ENCODE data around the gene ETV2. TPM values are rescaled to one million over a fixed set of nuclear protein-coding genes. Genes with fewer than 3 reads are reported as not detected.
A peak's percentile ranks its signal among the peaks of the same experiment; 100 is the strongest.

Gene ETV2
- total and polyA plus RNA-seq, 12 donors: 0.38 to 5.3 (median 2.2) TPM; not detected in 2

- no peak for DNase-seq
- intact Hi-C loops (cut with DNase I): loop anchor here in 1 of 2 donors (10.0 kb wide), 1 partner anchor 243 kb away; the partner anchor contains the start of gene LRFN3
Observed at GRCh38 chr19:35692010-35692409, 50.5 kb downstream of the ETV2 start.

GRCh38 chr19:35693422-35693821 lies 51.9 kb downstream of the ETV2 start:
- Histone ChIP-seq H3K36me3 (replicated peaks in 1 of 2) (no peaks in the 10 kb centered on the region), H3K9me3 (replicated peaks in 1 of 3) (no peaks in the 10 kb centered on the region), H3K27me3 (no peaks in the 10 kb centered on the region), H3K4me3 (no peak overlapping the region), H3K4me1 (replicated peaks in 1 of 2) (no peaks in the 10 kb centered on the region), H3K27ac (no peak overlapping the region)
- TF ChIP-seq CTCF (IDR thresholded peaks at IDR 0.05) (no peak), POLR2A (IDR thresholded peaks at IDR 0.05) (no peak)
- DNase-seq: no peak
- WGBS, 4 donors: 2 to 14% (median 8%) methylated on average over 4 to 8 of the region's 8 CpGs
- intact Hi-C loops (cut with DNase I): loop anchor here in 1 of 2 donors (10.0 kb wide), 1 partner anchor 241 kb away; the partner anchor contains the start of gene LRFN3

More at GRCh38 chr19:35692010-35692409, 50.5 kb downstream of the ETV2 start:
- no peak overlapping the region for H3K27ac ChIP-seq
- no peaks in the 10 kb centered on the region for H3K9me3 ChIP-seq (replicated peaks in 1 of 3)
- no peak for TF ChIP-seq POLR2A (IDR thresholded peaks at IDR 0.05)
- no peak for TF ChIP-seq CTCF (IDR thresholded peaks at IDR 0.05)
- H3K4me3 ChIP-seq: no peak overlapping the region
- 38 to 83% (median 80%) methylated on average over 3 to 11 of the region's 11 CpGs for WGBS, 4 donors
- no peaks in the 10 kb centered on the region for H3K36me3 ChIP-seq (replicated peaks in 1 of 2)
- no peaks in the 10 kb centered on the region for H3K4me1 ChIP-seq (replicated peaks in 1 of 2)
- H3K27me3 ChIP-seq: no peaks in the 10 kb centered on the region

- DNase-seq: peak; percentile 87 to 96 (median 90)
- TF ChIP-seq POLR2A (IDR thresholded peaks at IDR 0.05): peak in 1 of 2 donors; percentile 12
- peak; percentile 96 to 100 (median 98) for TF ChIP-seq CTCF (IDR thresholded peaks at IDR 0.05)
- no peak overlapping the region for H3K4me3 ChIP-seq
- no peak overlapping the region for H3K27ac ChIP-seq
- intact Hi-C loops (cut with DNase I): loop anchor here in 1 of 2 donors (2.0 to 10.0 kb wide), 2 partner anchors 23 to 241 kb away; partner anchors contain the start of gene LRFN3
- H3K27me3 ChIP-seq: no peaks in the 10 kb centered on the region
- 31 to 37% (median 31%) methylated on average over 8 of the region's 8 CpGs for WGBS, 4 donors
- H3K9me3 ChIP-seq (replicated peaks in 1 of 3): no peaks in the 10 kb centered on the region
- H3K4me1 ChIP-seq (replicated peaks in 1 of 2): no peaks in the 10 kb centered on the region
- no peaks in the 10 kb centered on the region for H3K36me3 ChIP-seq (replicated peaks in 1 of 2)
Observed at GRCh38 chr19:35693835-35694599, 52.5 kb downstream of the ETV2 start.

Other genes starting within 250 kb of the ETV2 start
- under 1 TPM in 3 of 9 donors, not detected in 6; 0.11 to 0.52 (median 0.29) TPM for gene FFAR2, start 193.5 kb upstream of the ETV2 start, total RNA-seq
- under 1 TPM; 0.33 to 0.88 (median 0.40) TPM for gene FFAR2, start 193.5 kb upstream of the ETV2 start, polyA plus RNA-seq
- not detected for gene KRTDAP, start 151.3 kb upstream of the ETV2 start, total RNA-seq
- not detected for gene KRTDAP, start 151.3 kb upstream of the ETV2 start, polyA plus RNA-seq
- 10 to 100 TPM in 5 of 9 donors, 1 to 10 TPM in 4; 2.7 to 39.4 (median 17.1) TPM for gene DMKN, start 128.1 kb upstream of the ETV2 start, total RNA-seq
- 10 to 100 TPM; 29.3 to 70.5 (median 63.2) TPM for gene DMKN, start 128.1 kb upstream of the ETV2 start, polyA plus RNA-seq
- gene SBSN, start 113.4 kb upstream of the ETV2 start, total RNA-seq: not detected
- under 1 TPM in 1 of 3 donors, not detected in 2; 0.77 TPM for gene SBSN, start 113.4 kb upstream of the ETV2 start, polyA plus RNA-seq
- not detected for gene GAPDHS, start 108.3 kb upstream of the ETV2 start, total RNA-seq
- gene GAPDHS, start 108.3 kb upstream of the ETV2 start, polyA plus RNA-seq: not detected
- 100 to 1,000 TPM; 139 to 261 (median 173) TPM for gene TMEM147, start 96.1 kb upstream of the ETV2 start, total RNA-seq
- 100 to 1,000 TPM in 2 of 3 donors, 10 to 100 TPM in 1; 86.5 to 215 (median 188) TPM for gene TMEM147, start 96.1 kb upstream of the ETV2 start, polyA plus RNA-seq
- 10 to 100 TPM in 3 of 9 donors, 1 to 10 TPM in 6; 2.2 to 60.4 (median 7.3) TPM for gene ATP4A, start 78.1 kb upstream of the ETV2 start, total RNA-seq
- gene ATP4A, start 78.1 kb upstream of the ETV2 start, polyA plus RNA-seq: 10 to 100 TPM in 1 of 3 donors, 1 to 10 TPM in 2; 6.5 to 63.5 (median 7.6) TPM
- under 1 TPM in 2 of 9 donors, not detected in 7; 0.61 to 0.81 TPM for gene PMIS2, start 55.6 kb upstream of the ETV2 start, total RNA-seq
- gene PMIS2, start 55.6 kb upstream of the ETV2 start, polyA plus RNA-seq: not detected
- 10 to 100 TPM in 5 of 9 donors, 1 to 10 TPM in 4; 6.2 to 22.4 (median 10.3) TPM for gene HAUS5, start 29.0 kb upstream of the ETV2 start, total RNA-seq
- gene HAUS5, start 29.0 kb upstream of the ETV2 start, polyA plus RNA-seq: 10 to 100 TPM in 2 of 3 donors, 1 to 10 TPM in 1; 5.2 to 38.2 (median 20.7) TPM
- 10 to 100 TPM; 42.6 to 92.9 (median 74.6) TPM for gene RBM42, start 12.7 kb upstream of the ETV2 start, total RNA-seq
- 100 to 1,000 TPM in 1 of 3 donors, 10 to 100 TPM in 2; 23.9 to 107 (median 80.7) TPM for gene RBM42, start 12.7 kb upstream of the ETV2 start, polyA plus RNA-seq
- 100 to 1,000 TPM; 289 to 694 (median 493) TPM for gene COX6B1, start 6.6 kb downstream of the ETV2 start, total RNA-seq
- 1,000 to 10,000 TPM in 2 of 3 donors, 100 to 1,000 TPM in 1; 626 to 1,985 (median 1,187) TPM for gene COX6B1, start 6.6 kb downstream of the ETV2 start, polyA plus RNA-seq
- not detected for gene UPK1A, start 24.8 kb downstream of the ETV2 start, total RNA-seq
- 1 to 10 TPM in 1 of 3 donors, not detected in 2; 1.2 TPM for gene UPK1A, start 24.8 kb downstream of the ETV2 start, polyA plus RNA-seq
- gene ZBTB32, start 62.8 kb downstream of the ETV2 start, total RNA-seq: under 1 TPM in 1 of 9 donors, not detected in 8; 0.38 TPM
- under 1 TPM in 2 of 3 donors, not detected in 1; 0.27 to 0.40 TPM for gene ZBTB32, start 62.8 kb downstream of the ETV2 start, polyA plus RNA-seq
- gene KMT2B, start 76.3 kb downstream of the ETV2 start, total RNA-seq: 10 to 100 TPM in 8 of 9 donors, 1 to 10 TPM in 1; 6.6 to 41.8 (median 19.8) TPM
- 10 to 100 TPM; 10.1 to 97.3 (median 70.3) TPM for gene KMT2B, start 76.3 kb downstream of the ETV2 start, polyA plus RNA-seq
- gene IGFLR1, start 100.7 kb downstream of the ETV2 start, total RNA-seq: 10 to 100 TPM in 6 of 9 donors, 1 to 10 TPM in 3; 4.9 to 35.3 (median 13.8) TPM
- 10 to 100 TPM in 2 of 3 donors, 1 to 10 TPM in 1; 5.3 to 32.3 (median 21.5) TPM for gene IGFLR1, start 100.7 kb downstream of the ETV2 start, polyA plus RNA-seq
- 10 to 100 TPM; 14.8 to 55.0 (median 32.7) TPM for gene U2AF1L4, start 103.7 kb downstream of the ETV2 start, total RNA-seq
- gene U2AF1L4, start 103.7 kb downstream of the ETV2 start, polyA plus RNA-seq: 100 to 1,000 TPM in 2 of 3 donors, 10 to 100 TPM in 1; 30.3 to 255 (median 104) TPM
- gene PSENEN, start 103.9 kb downstream of the ETV2 start, total RNA-seq: 100 to 1,000 TPM in 1 of 9 donors, 10 to 100 TPM in 8; 29.5 to 149 (median 71.0) TPM
- gene PSENEN, start 103.9 kb downstream of the ETV2 start, polyA plus RNA-seq: 100 to 1,000 TPM in 2 of 3 donors, 10 to 100 TPM in 1; 93.1 to 230 (median 174) TPM
- gene LIN37, start 106.8 kb downstream of the ETV2 start, total RNA-seq: 10 to 100 TPM in 8 of 9 donors, 1 to 10 TPM in 1; 6.0 to 28.2 (median 12.5) TPM
- gene LIN37, start 106.8 kb downstream of the ETV2 start, polyA plus RNA-seq: 100 to 1,000 TPM in 1 of 3 donors, 10 to 100 TPM in 2; 11.3 to 137 (median 75.9) TPM
- gene HSPB6, start 115.3 kb downstream of the ETV2 start, total RNA-seq: 100 to 1,000 TPM in 7 of 9 donors, 10 to 100 TPM in 2; 21.1 to 431 (median 164) TPM
- 100 to 1,000 TPM; 524 to 932 (median 718) TPM for gene HSPB6, start 115.3 kb downstream of the ETV2 start, polyA plus RNA-seq
- 10 to 100 TPM in 5 of 9 donors, 1 to 10 TPM in 4; 4.4 to 18.5 (median 10.2) TPM for gene PROSER3, start 116.4 kb downstream of the ETV2 start, total RNA-seq
- 10 to 100 TPM in 2 of 3 donors, 1 to 10 TPM in 1; 7.0 to 27.3 (median 14.7) TPM for gene PROSER3, start 116.4 kb downstream of the ETV2 start, polyA plus RNA-seq
- gene ARHGAP33, start 133.8 kb downstream of the ETV2 start, total RNA-seq: 10 to 100 TPM in 3 of 9 donors, 1 to 10 TPM in 5, under 1 TPM in 1; 0.54 to 30.9 (median 5.4) TPM
- 10 to 100 TPM in 2 of 3 donors, 1 to 10 TPM in 1; 1.2 to 90.3 (median 27.9) TPM for gene ARHGAP33, start 133.8 kb downstream of the ETV2 start, polyA plus RNA-seq
- under 1 TPM in 1 of 9 donors, not detected in 8; 0.46 TPM for gene PRODH2, start 171.1 kb downstream of the ETV2 start, total RNA-seq
- under 1 TPM in 1 of 3 donors, not detected in 2; 0.07 TPM for gene PRODH2, start 171.1 kb downstream of the ETV2 start, polyA plus RNA-seq
- under 1 TPM in 1 of 9 donors, not detected in 8; 0.31 TPM for gene NPHS1, start 210.8 kb downstream of the ETV2 start, total RNA-seq
- gene NPHS1, start 210.8 kb downstream of the ETV2 start, polyA plus RNA-seq: not detected
- gene KIRREL2, start 215.2 kb downstream of the ETV2 start, total RNA-seq: under 1 TPM in 4 of 9 donors, not detected in 5; 0.06 to 0.32 (median 0.11) TPM
- gene KIRREL2, start 215.2 kb downstream of the ETV2 start, polyA plus RNA-seq: under 1 TPM; 0.03 to 0.24 (median 0.15) TPM
- 10 to 100 TPM in 4 of 9 donors, 1 to 10 TPM in 5; 1.0 to 68.7 (median 8.6) TPM for gene APLP1, start 226.8 kb downstream of the ETV2 start, total RNA-seq
- 100 to 1,000 TPM in 1 of 3 donors, 10 to 100 TPM in 2; 77.4 to 278 (median 89.7) TPM for gene APLP1, start 226.8 kb downstream of the ETV2 start, polyA plus RNA-seq

Data from adrenal gland (tissue), 12 donors.